Fibroblast of peridontal ligament (primary cell): Measurements from ENCODE around the gene RTN4R.
"Not testable (repeated sequence)": the region's sequence is repeated elsewhere in the genome, so short reads cannot be mapped to it uniquely, and the experiment has no call there.

Experiments
- DNase-seq: peaks from one replicate; pipeline ENCODE4 v3.0.0-alpha.2; 2010; ENCODE audit errors: extremely low read depth

The RTN4R gene

GRCh38 chr22:20305894-20306645 is 38.0 kb upstream of the RTN4R start:
- DNase-seq = no peak

GRCh38 chr22:20305230-20305893 is 37.2 kb upstream of the RTN4R start:
- not testable (repeated sequence) for DNase-seq

- DNase-seq = no peak
Observed at GRCh38 chr22:20304646-20305045, 36.5 kb upstream of the RTN4R start.

GRCh38 chr22:20303229-20303534 is 35.1 kb upstream of the RTN4R start:
- DNase-seq = not testable (repeated sequence)

- DNase-seq = no peak
Observed at GRCh38 chr22:20302438-20303228, 34.5 kb upstream of the RTN4R start.

- no peak for DNase-seq
Observed at GRCh38 chr22:20299746-20300136, 31.6 kb upstream of the RTN4R start.

GRCh38 chr22:20298803-20299745 is 31.0 kb upstream of the RTN4R start:
- DNase-seq = peak; percentile 16

- no peak for DNase-seq
Observed at GRCh38 chr22:20298110-20298802, 30.1 kb upstream of the RTN4R start.

GRCh38 chr22:20297414-20298109 is 29.4 kb upstream of the RTN4R start:
- DNase-seq = no peak

- DNase-seq = no peak
Observed at GRCh38 chr22:20296598-20296997, 28.5 kb upstream of the RTN4R start.

- no peak for DNase-seq
Observed at GRCh38 chr22:20295262-20296064, 27.3 kb upstream of the RTN4R start.

GRCh38 chr22:20292673-20293232 is 24.6 kb upstream of the RTN4R start:
- DNase-seq = no peak

- no peak for DNase-seq
Observed at GRCh38 chr22:20292108-20292507, 24.0 kb upstream of the RTN4R start.

GRCh38 chr22:20291604-20292063 is 23.5 kb upstream of the RTN4R start:
- no peak for DNase-seq

- no peak for DNase-seq
Observed at GRCh38 chr22:20291249-20291586, 23.1 kb upstream of the RTN4R start.

GRCh38 chr22:20290578-20291248 is 22.6 kb upstream of the RTN4R start:
- DNase-seq = no peak

GRCh38 chr22:20290045-20290392 is 21.9 kb upstream of the RTN4R start:
- no peak for DNase-seq

- DNase-seq = not testable (repeated sequence)
Observed at GRCh38 chr22:20289182-20290044, 21.3 kb upstream of the RTN4R start.
